Progenitor cell of endocrine pancreas (in vitro differentiated cells): ENCODE results near the gene GRK5. TPM values are rescaled to one million over a fixed set of nuclear protein-coding genes. Genes with fewer than 3 reads are reported as not detected.

Experiments used
- DNase-seq: peaks from one replicate; pipeline ENCODE4 v3.0.0; 2021; ENCODE audit warnings: low spot score; ENCODE audit not compliant: unreplicated experiment
- H3K27ac Mint-ChIP-seq: 2 replicates; pipeline ENCODE4 v1.8.0; 2021; ENCODE audit warnings: mild to moderate bottlenecking, moderate library complexity, mixed read lengths
- H3K27me3 Mint-ChIP-seq: 2 replicates; pipeline ENCODE4 v1.8.0; 2021; ENCODE audit warnings: mixed read lengths
- H3K36me3 Mint-ChIP-seq: 2 replicates; pipeline ENCODE4 v1.8.0; 2022; ENCODE audit warnings: mixed read lengths; ENCODE audit not compliant: insufficient read depth
- H3K4me1 Mint-ChIP-seq: 2 replicates; pipeline ENCODE4 v1.8.0; 2021; ENCODE audit warnings: low read depth, mixed read lengths
- H3K4me3 Mint-ChIP-seq: 2 replicates; pipeline ENCODE4 v1.8.0; 2021; ENCODE audit warnings: low read depth, mild to moderate bottlenecking, moderate library complexity, mixed read lengths
- H3K9me3 Mint-ChIP-seq: 2 replicates; pipeline ENCODE4 v1.8.0; 2021; ENCODE audit warnings: low read depth, mixed read lengths
- CTCF ChIP-seq: fragments of 200-600 bp; sonication (generic); IDR thresholded peaks from one replicate; pipeline ENCODE4 v1.5.0; 2021; ENCODE audit warnings: antibody characterized with exemption, mild to moderate bottlenecking; ENCODE audit not compliant: unreplicated experiment
- total RNA-seq: library from RNA; stranded (reverse); gene quantifications from 2 replicates; pipeline ENCODE4 v1.2.1, GENCODE V29; 2021

Gene GRK5
- total RNA-seq, 1 donor from 2014 or later = 21.6 TPM

- no peak overlapping the region for H3K27ac Mint-ChIP-seq
- H3K27me3 Mint-ChIP-seq = peaks cover 46% of the 10 kb centered on the region
- H3K4me3 Mint-ChIP-seq = no peak overlapping the region
These were observed 271.5 kb downstream of the GRK5 start for GRCh38 chr10:119478811-119479341.

GRCh38 chr10:119479532-119479931 is 272.2 kb downstream of the GRK5 start:
- Mint-ChIP-seq H3K9me3 (no peaks in the 10 kb centered on the region), H3K27me3 (peaks cover 44% of the 10 kb centered on the region), H3K4me3 (no peak overlapping the region), H3K27ac (no peak overlapping the region), H3K4me1 (no peaks in the 10 kb centered on the region), H3K36me3 (no peaks in the 10 kb centered on the region)
- DNase-seq = no peak
- TF ChIP-seq CTCF = no peak

More at GRCh38 chr10:119478811-119479341, 271.5 kb downstream of the GRK5 start:
- no peaks in the 10 kb centered on the region for H3K4me1 Mint-ChIP-seq
- H3K9me3 Mint-ChIP-seq = peaks cover 2% of the 10 kb centered on the region
- no peaks in the 10 kb centered on the region for H3K36me3 Mint-ChIP-seq
- DNase-seq = no peak
- TF ChIP-seq CTCF = no peak

GRCh38 chr10:119480667-119481066 is 273.3 kb downstream of the GRK5 start:
- H3K27ac Mint-ChIP-seq = no peak overlapping the region
- H3K4me1 Mint-ChIP-seq = peaks cover 4% of the 10 kb centered on the region
- peaks cover 44% of the 10 kb centered on the region for H3K27me3 Mint-ChIP-seq
- TF ChIP-seq CTCF = no peak
- H3K4me3 Mint-ChIP-seq = no peak overlapping the region
- H3K9me3 Mint-ChIP-seq = no peaks in the 10 kb centered on the region
- no peak for DNase-seq
- no peaks in the 10 kb centered on the region for H3K36me3 Mint-ChIP-seq

- H3K4me3 Mint-ChIP-seq = no peak overlapping the region
- H3K27me3 Mint-ChIP-seq = peaks cover 36% of the 10 kb centered on the region
- no peaks in the 10 kb centered on the region for H3K9me3 Mint-ChIP-seq
- no peak for DNase-seq
- H3K36me3 Mint-ChIP-seq = no peaks in the 10 kb centered on the region
- H3K4me1 Mint-ChIP-seq = peaks cover 4% of the 10 kb centered on the region
- TF ChIP-seq CTCF = no peak
- no peak overlapping the region for H3K27ac Mint-ChIP-seq
These were observed 274.5 kb downstream of the GRK5 start for GRCh38 chr10:119481781-119482426.

GRCh38 chr10:119483001-119483400 is 275.6 kb downstream of the GRK5 start:
- H3K27me3 Mint-ChIP-seq = peaks cover 28% of the 10 kb centered on the region
- no peak overlapping the region for H3K4me3 Mint-ChIP-seq
- H3K4me1 Mint-ChIP-seq = peaks cover 4% of the 10 kb centered on the region
- H3K9me3 Mint-ChIP-seq = no peaks in the 10 kb centered on the region
- no peaks in the 10 kb centered on the region for H3K36me3 Mint-ChIP-seq
- no peak for DNase-seq
- TF ChIP-seq CTCF = no peak
- no peak overlapping the region for H3K27ac Mint-ChIP-seq
